ENCODE results near the gene CALN1. TPM values are rescaled to one million over a fixed set of nuclear protein-coding genes. Genes with fewer than 3 reads are reported as not detected.

Gene CALN1
- total RNA-seq, 1 donor from 2014 or later, result not detected

DNA sequence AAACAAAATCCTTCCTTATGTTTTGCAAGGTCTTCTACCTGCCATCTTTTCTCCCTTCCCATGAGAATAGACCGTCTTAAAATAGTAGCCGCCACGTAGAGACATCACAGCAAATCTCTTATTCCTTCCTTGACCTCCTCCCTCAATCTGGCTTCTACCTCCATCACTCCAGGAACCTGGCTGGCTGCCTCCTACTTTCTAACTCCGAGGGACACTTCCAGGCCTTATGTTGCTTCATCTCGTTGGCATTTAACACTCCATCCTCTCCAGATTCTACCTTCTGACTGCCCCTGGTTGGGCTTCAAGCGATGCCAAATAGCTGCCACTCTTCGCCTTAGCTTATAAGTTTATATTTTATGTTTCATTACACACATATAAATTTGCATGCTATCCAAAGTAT lies 26.4 kb upstream of the CALN1 start:
- no peaks in the 10 kb centered on the region for H4K20me1 ChIP-seq (ENCODE audit: insufficient read depth, low read length)
- H3K4me3 Mint-ChIP-seq (ENCODE audit: unreplicated experiment), result no peak overlapping the region
- FAIRE-seq, result no peak
- H3K36me3 Mint-ChIP-seq (ENCODE audit: low read depth, unreplicated experiment), result no peaks in the 10 kb centered on the region
- no peaks in the 10 kb centered on the region for H3K36me3 ChIP-seq (ENCODE audit: insufficient read depth, low read length)
- H3K79me2 ChIP-seq (ENCODE audit: insufficient read depth, low read length), result no peaks in the 10 kb centered on the region
- no peaks in the 10 kb centered on the region for H3K27me3 ChIP-seq (ENCODE audit: insufficient read depth, low read length)
- H3K4me3 ChIP-seq (ENCODE audit: insufficient read depth, low read depth, low read length), result no peak overlapping the region
- no peak overlapping the region for H3K27ac Mint-ChIP-seq (ENCODE audit: unreplicated experiment)
- H3K4me2 ChIP-seq (ENCODE audit: low read length), result no peak overlapping the region
- H3K27ac ChIP-seq (ENCODE audit: low read depth, low read length), result no peak overlapping the region
- peaks cover 7% of the 10 kb centered on the region for H3K4me1 Mint-ChIP-seq (ENCODE audit: low read depth, unreplicated experiment)
- H3K9ac ChIP-seq (ENCODE audit: low read length), result no peak overlapping the region
- no peak overlapping the region for H2AFZ ChIP-seq (ENCODE audit: low read depth, low read length)
- H3K4me1 ChIP-seq (ENCODE audit: insufficient read depth, low read length), result no peaks in the 10 kb centered on the region
- no peak for DNase-seq (ENCODE audit: low read depth)
- TF ChIP-seq, protein P1, sequence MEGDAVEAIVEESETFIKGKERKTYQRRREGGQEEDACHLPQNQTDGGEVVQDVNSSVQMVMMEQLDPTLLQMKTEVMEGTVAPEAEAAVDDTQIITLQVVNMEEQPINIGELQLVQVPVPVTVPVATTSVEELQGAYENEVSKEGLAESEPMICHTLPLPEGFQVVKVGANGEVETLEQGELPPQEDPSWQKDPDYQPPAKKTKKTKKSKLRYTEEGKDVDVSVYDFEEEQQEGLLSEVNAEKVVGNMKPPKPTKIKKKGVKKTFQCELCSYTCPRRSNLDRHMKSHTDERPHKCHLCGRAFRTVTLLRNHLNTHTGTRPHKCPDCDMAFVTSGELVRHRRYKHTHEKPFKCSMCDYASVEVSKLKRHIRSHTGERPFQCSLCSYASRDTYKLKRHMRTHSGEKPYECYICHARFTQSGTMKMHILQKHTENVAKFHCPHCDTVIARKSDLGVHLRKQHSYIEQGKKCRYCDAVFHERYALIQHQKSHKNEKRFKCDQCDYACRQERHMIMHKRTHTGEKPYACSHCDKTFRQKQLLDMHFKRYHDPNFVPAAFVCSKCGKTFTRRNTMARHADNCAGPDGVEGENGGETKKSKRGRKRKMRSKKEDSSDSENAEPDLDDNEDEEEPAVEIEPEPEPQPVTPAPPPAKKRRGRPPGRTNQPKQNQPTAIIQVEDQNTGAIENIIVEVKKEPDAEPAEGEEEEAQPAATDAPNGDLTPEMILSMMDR (IDR thresholded peaks at IDR 0.05; ENCODE audit: insufficient read depth, low read depth, low read length), result no peak
- TF ChIP-seq EZH2 (IDR thresholded peaks at IDR 0.05; ENCODE audit: insufficient read depth, low read length), result no peak
- H3K27me3 Mint-ChIP-seq (ENCODE audit: low read depth, unreplicated experiment), result peaks cover 3% of the 10 kb centered on the region
- no peaks in the 10 kb centered on the region for H3K9me3 ChIP-seq (ENCODE audit: insufficient read depth, low read depth, low read length)
- H3K9me3 Mint-ChIP-seq (ENCODE audit: unreplicated experiment), result peaks cover 6% of the 10 kb centered on the region

DNA sequence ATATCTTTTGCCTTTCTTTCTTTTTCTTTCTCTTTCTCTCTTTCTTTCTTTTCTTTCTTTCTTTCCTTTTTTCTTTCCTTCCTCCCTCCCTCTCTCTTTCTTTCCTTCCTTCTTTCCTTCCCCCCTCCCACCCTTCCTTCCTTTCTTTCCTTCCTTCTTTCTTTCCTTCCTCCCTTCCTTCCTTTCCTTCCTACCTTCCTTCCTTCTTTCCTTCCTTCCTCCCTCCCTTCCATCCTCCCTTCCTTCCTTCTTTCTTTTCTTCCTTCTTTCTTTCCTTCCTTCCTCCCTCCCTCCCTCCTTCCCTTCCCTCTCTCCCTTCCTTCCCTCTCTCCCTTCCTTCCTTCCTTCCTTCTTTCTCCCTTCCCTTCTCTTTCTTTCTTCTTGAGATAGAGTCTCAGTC lies 25.5 kb upstream of the CALN1 start:
- no peak for DNase-seq (ENCODE audit: low read depth)
- H3K27ac ChIP-seq (ENCODE audit: low read depth, low read length), result no peak overlapping the region
- H4K20me1 ChIP-seq (ENCODE audit: insufficient read depth, low read length), result no peaks in the 10 kb centered on the region
- no peak overlapping the region for H2AFZ ChIP-seq (ENCODE audit: low read depth, low read length)
- Mint-ChIP-seq H3K27ac (ENCODE audit: unreplicated experiment) (no peak overlapping the region), H3K4me3 (ENCODE audit: unreplicated experiment) (no peak overlapping the region), H3K36me3 (ENCODE audit: low read depth, unreplicated experiment) (no peaks in the 10 kb centered on the region), H3K9me3 (ENCODE audit: unreplicated experiment) (peaks cover 6% of the 10 kb centered on the region), H3K4me1 (ENCODE audit: low read depth, unreplicated experiment) (peaks cover 7% of the 10 kb centered on the region), H3K27me3 (ENCODE audit: low read depth, unreplicated experiment) (peaks cover 3% of the 10 kb centered on the region)
- no peaks in the 10 kb centered on the region for H3K27me3 ChIP-seq (ENCODE audit: insufficient read depth, low read length)
- H3K79me2 ChIP-seq (ENCODE audit: insufficient read depth, low read length), result no peaks in the 10 kb centered on the region
- H3K9me3 ChIP-seq (ENCODE audit: insufficient read depth, low read depth, low read length), result no peaks in the 10 kb centered on the region
- H3K9ac ChIP-seq (ENCODE audit: low read length), result no peak overlapping the region
- TF ChIP-seq, protein P1 (IDR thresholded peaks at IDR 0.05; ENCODE audit: insufficient read depth, low read depth, low read length), result no peak
- TF ChIP-seq EZH2 (IDR thresholded peaks at IDR 0.05; ENCODE audit: insufficient read depth, low read length), result no peak
- FAIRE-seq, result no peak
- no peaks in the 10 kb centered on the region for H3K36me3 ChIP-seq (ENCODE audit: insufficient read depth, low read length)
- no peak overlapping the region for H3K4me3 ChIP-seq (ENCODE audit: insufficient read depth, low read depth, low read length)
- H3K4me1 ChIP-seq (ENCODE audit: insufficient read depth, low read length), result no peaks in the 10 kb centered on the region
- no peak overlapping the region for H3K4me2 ChIP-seq (ENCODE audit: low read length)

DNA sequence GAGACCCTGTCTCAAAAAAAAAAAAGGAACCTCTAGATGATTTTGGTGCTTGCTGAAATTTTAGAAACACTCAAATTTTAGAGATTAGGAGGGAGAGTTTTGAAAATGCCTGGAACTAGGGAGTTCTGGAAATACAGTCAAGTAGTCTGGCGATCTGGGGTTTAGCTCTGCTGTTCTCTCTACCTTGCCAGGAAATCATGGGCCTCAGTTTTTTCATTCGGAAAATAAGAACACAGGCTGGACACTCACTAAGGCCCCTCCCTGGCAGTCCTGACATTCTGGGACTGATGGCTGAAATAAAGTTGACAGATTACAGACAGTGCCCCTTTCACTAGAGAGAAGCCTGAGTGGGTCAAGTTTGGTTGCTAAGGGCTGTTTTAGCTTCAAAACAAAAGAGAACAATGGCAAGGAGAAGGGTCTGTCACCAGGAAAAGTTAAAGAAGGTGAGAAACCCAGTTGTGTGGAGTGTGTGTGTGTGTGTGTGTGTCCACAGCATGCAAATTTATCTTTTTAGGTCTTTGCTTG lies 25.0 kb upstream of the CALN1 start:
- H3K27me3 ChIP-seq (ENCODE audit: insufficient read depth, low read length), result no peaks in the 10 kb centered on the region

More for the DNA sequence above, 25.0 kb upstream of the CALN1 start:
- Histone ChIP-seq H3K36me3 (ENCODE audit: insufficient read depth, low read length) (no peaks in the 10 kb centered on the region), H3K4me1 (ENCODE audit: insufficient read depth, low read length) (no peaks in the 10 kb centered on the region), H2AFZ (ENCODE audit: low read depth, low read length) (no peak overlapping the region), H4K20me1 (ENCODE audit: insufficient read depth, low read length) (no peaks in the 10 kb centered on the region), H3K9me3 (ENCODE audit: insufficient read depth, low read depth, low read length) (no peaks in the 10 kb centered on the region), H3K4me3 (ENCODE audit: insufficient read depth, low read depth, low read length) (no peak overlapping the region), H3K4me2 (ENCODE audit: low read length) (no peak overlapping the region), H3K79me2 (ENCODE audit: insufficient read depth, low read length) (no peaks in the 10 kb centered on the region), H3K27ac (ENCODE audit: low read depth, low read length) (no peak overlapping the region), H3K9ac (ENCODE audit: low read length) (no peak overlapping the region)
- TF ChIP-seq, protein P1 (IDR thresholded peaks at IDR 0.05; ENCODE audit: insufficient read depth, low read depth, low read length), result no peak
- TF ChIP-seq EZH2 (IDR thresholded peaks at IDR 0.05; ENCODE audit: insufficient read depth, low read length), result no peak
- DNase-seq (ENCODE audit: low read depth) (no peak), FAIRE-seq (no peak)
- H3K27me3 Mint-ChIP-seq (ENCODE audit: low read depth, unreplicated experiment), result peaks cover 3% of the 10 kb centered on the region
- peaks cover 6% of the 10 kb centered on the region for H3K4me1 Mint-ChIP-seq (ENCODE audit: low read depth, unreplicated experiment)
- H3K36me3 Mint-ChIP-seq (ENCODE audit: low read depth, unreplicated experiment), result no peaks in the 10 kb centered on the region
- H3K27ac Mint-ChIP-seq (ENCODE audit: unreplicated experiment), result no peak overlapping the region
- H3K4me3 Mint-ChIP-seq (ENCODE audit: unreplicated experiment), result no peak overlapping the region
- H3K9me3 Mint-ChIP-seq (ENCODE audit: unreplicated experiment), result peaks cover 6% of the 10 kb centered on the region

All from astrocyte (in vitro differentiated cells and primary cell).